ENCODE measurements around the gene TMEM273.

TMEM273 gene

GRCh38 chr10:49115796-49116508, 72.2 kb downstream of the TMEM273 start:
- Histone ChIP-seq H3K36me3 (no peaks in the 10 kb centered on the region), H3K9me3 (ENCODE audit: severe bottlenecking) (no peaks in the 10 kb centered on the region), H3K4me3 (ENCODE audit: low read depth, low read length) (peak overlapping the region; percentile 34), H3K27ac (no peak overlapping the region), H3K27me3 (ENCODE audit: insufficient read depth, low read depth, severe bottlenecking) (peaks cover 22% of the 10 kb centered on the region)
- no peak for DNase-seq
- TF ChIP-seq CTCF (IDR thresholded peaks at IDR 0.05; ENCODE audit: low read depth, low read length) = no peak

- Histone ChIP-seq H3K27ac (0 out of 2 replicates have a peak within 1 kb of the TSS, but pooled peaks have one; percentile 22), H3K4me3 (ENCODE audit: low read depth, low read length) (peak within 1 kb of the TSS; percentile 52), H3K36me3 (no peaks in the 10 kb centered on the region), H3K9me3 (ENCODE audit: severe bottlenecking) (no peaks in the 10 kb centered on the region), H3K27me3 (ENCODE audit: insufficient read depth, low read depth, severe bottlenecking) (peaks cover 22% of the 10 kb centered on the region)
- TF ChIP-seq CTCF (IDR thresholded peaks at IDR 0.05; ENCODE audit: low read depth, low read length) = peak; percentile 14; the same call in 1 of the 2 replicates
- peak; percentile 30 for DNase-seq
Observed at GRCh38 chr10:49115015-49115795, 73.0 kb downstream of the TMEM273 start, which contains the start of gene VSTM4. Gene VSTM4, minus strand, starts transcription at chr10:49115522. Its CDS starts 37 bp downstream, at chr10:49115485.

GRCh38 chr10:49114718-49115014, 73.5 kb downstream of the TMEM273 start:
- TF ChIP-seq CTCF (IDR thresholded peaks at IDR 0.05; ENCODE audit: low read depth, low read length) = no peak
- Histone ChIP-seq H3K36me3 (no peaks in the 10 kb centered on the region), H3K9me3 (ENCODE audit: severe bottlenecking) (no peaks in the 10 kb centered on the region), H3K27ac (0 out of 2 replicates have a peak overlapping the region, but pooled peaks have one; percentile 22), H3K4me3 (ENCODE audit: low read depth, low read length) (peak overlapping the region; percentile 52), H3K27me3 (ENCODE audit: insufficient read depth, low read depth, severe bottlenecking) (peaks cover 22% of the 10 kb centered on the region)
- no peak for DNase-seq

GRCh38 chr10:49113741-49114141, 74.5 kb downstream of the TMEM273 start:
- no peaks in the 10 kb centered on the region for H3K36me3 ChIP-seq

GRCh38 chr10:49112851-49113250, 75.3 kb downstream of the TMEM273 start:
- Histone ChIP-seq H3K4me3 (ENCODE audit: low read depth, low read length) (no peak overlapping the region), H3K9me3 (ENCODE audit: severe bottlenecking) (no peaks in the 10 kb centered on the region), H3K27me3 (ENCODE audit: insufficient read depth, low read depth, severe bottlenecking) (peaks cover 22% of the 10 kb centered on the region), H3K27ac (no peak overlapping the region), H3K36me3 (no peaks in the 10 kb centered on the region)
- no peak for DNase-seq
- no peak for TF ChIP-seq CTCF (IDR thresholded peaks at IDR 0.05; ENCODE audit: low read depth, low read length)

More at GRCh38 chr10:49113741-49114141, 74.5 kb downstream of the TMEM273 start:
- Histone ChIP-seq H3K9me3 (ENCODE audit: severe bottlenecking) (no peaks in the 10 kb centered on the region), H3K4me3 (ENCODE audit: low read depth, low read length) (no peak overlapping the region), H3K27ac (no peak overlapping the region), H3K27me3 (ENCODE audit: insufficient read depth, low read depth, severe bottlenecking) (peaks cover 22% of the 10 kb centered on the region)
- DNase-seq = no peak
- no peak for TF ChIP-seq CTCF (IDR thresholded peaks at IDR 0.05; ENCODE audit: low read depth, low read length)

Measured in WERI-Rb-1 (cell line).